GM12874 (cell line): ENCODE results near the gene HIVEP3.

Experiments
- CTCF ChIP-seq: IDR thresholded peaks from 2 replicates; pipeline ENCODE4 v1.5.1; 2011; ENCODE audit warnings: low read depth, mild to moderate bottlenecking, control low read depth, low read length, moderate library complexity; ENCODE audit not compliant: insufficient read depth

Gene HIVEP3

GRCh38 chr1:41598325-41598724, 320.4 kb downstream of the HIVEP3 start:
- no peak for TF ChIP-seq CTCF

GRCh38 chr1:41592451-41593125, 326.1 kb downstream of the HIVEP3 start:
- TF ChIP-seq CTCF = no peak

GRCh38 chr1:41591891-41592290, 326.8 kb downstream of the HIVEP3 start:
- no peak for TF ChIP-seq CTCF

GRCh38 chr1:41590331-41590730, 328.4 kb downstream of the HIVEP3 start:
- no peak for TF ChIP-seq CTCF

- TF ChIP-seq CTCF = no peak
Observed at GRCh38 chr1:41589395-41589794, 329.3 kb downstream of the HIVEP3 start.

- no peak for TF ChIP-seq CTCF
Observed at GRCh38 chr1:41588334-41588875, 330.3 kb downstream of the HIVEP3 start.

- TF ChIP-seq CTCF = no peak
Observed at GRCh38 chr1:41587791-41588190, 330.9 kb downstream of the HIVEP3 start.
